ENCODE measurements around the gene TRABD2A. TPM values are rescaled to one million over a fixed set of nuclear protein-coding genes. Genes with fewer than 3 reads are reported as not detected.
A peak's percentile ranks its signal among the peaks of the same experiment; 100 is the strongest.

The TRABD2A gene
- total and polyA plus RNA-seq, 2 of the 13 experiments (the other 11 are each of a cell fraction or from before 2014, with no cell fraction given), result 0.15 TPM; not detected in 1

GRCh38 chr2:84905181-84906107 lies 24.6 kb upstream of the TRABD2A start, which contains the start of gene TMSB10 (continued):
- TF ChIP-seq IKZF4 (CRISPR knock-in tag; IDR thresholded peaks at IDR 0.05; ENCODE audit: borderline replicate concordance, low read depth, not compliant biosample characterization) (peak; percentile 93), KLF11 (CRISPR knock-in tag; IDR thresholded peaks at IDR 0.05) (peak; percentile 76; the same call in 1 of the 2 replicates), CCDC6 (CRISPR knock-in tag; IDR thresholded peaks at IDR 0.05) (peak; percentile 89), E2F5 (CRISPR knock-in tag; conservative IDR thresholded peaks at IDR 0.05) (no peak), FOXP4 (CRISPR knock-in tag; IDR thresholded peaks at IDR 0.05) (peak; percentile 59), ZNF562 (CRISPR knock-in tag; IDR thresholded peaks at IDR 0.05; ENCODE audit: borderline replicate concordance) (no peak), KDM6A (CRISPR knock-in tag; IDR thresholded peaks at IDR 0.05; ENCODE audit: low read depth) (no peak), CENPT (CRISPR knock-in tag; IDR thresholded peaks at IDR 0.05; ENCODE audit: low read depth) (peak; percentile 79), NFYC (CRISPR knock-in tag; IDR thresholded peaks at IDR 0.05) (peak; percentile 46; the same call in 1 of the 2 replicates), RFX3 (CRISPR knock-in tag; IDR thresholded peaks at IDR 0.05) (no peak), HBP1 (CRISPR knock-in tag; IDR thresholded peaks at IDR 0.05; ENCODE audit: low read depth) (peak; percentile 53; the same call in 1 of the 2 replicates), ZC3H13 (CRISPR knock-in tag; IDR thresholded peaks at IDR 0.05) (peak; percentile 85), GMEB2 (CRISPR knock-in tag; IDR thresholded peaks at IDR 0.05; ENCODE audit: low read depth) (no peak), FOXM1 (CRISPR knock-in tag; IDR thresholded peaks at IDR 0.05) (no peak; the same call in 1 of the 2 replicates), HNF1B (CRISPR knock-in tag; IDR thresholded peaks at IDR 0.05) (peak; percentile 32; the same call in 1 of the 2 replicates), FOSL1 (CRISPR knock-in tag; IDR thresholded peaks at IDR 0.05; ENCODE audit: borderline replicate concordance) (no peak), GABPB1 (CRISPR knock-in tag; IDR thresholded peaks at IDR 0.05) (peak; percentile 79), ZNF746 (CRISPR knock-in tag; IDR thresholded peaks at IDR 0.05) (peak; percentile 19; the same call in 1 of the 2 replicates), ZNF343 (CRISPR knock-in tag; IDR thresholded peaks at IDR 0.05) (peak; percentile 85; the same call in 1 of the 2 replicates), PITX1 (CRISPR knock-in tag; IDR thresholded peaks at IDR 0.05) (no peak), ZNF615 (CRISPR knock-in tag; IDR thresholded peaks at IDR 0.05; ENCODE audit: borderline replicate concordance) (peak; percentile 85; the same call in 1 of the 2 replicates)
